Measurements from ENCODE around the gene TREM1. TPM values are rescaled to one million over a fixed set of nuclear protein-coding genes. Genes with fewer than 3 reads are reported as not detected.
A peak's percentile ranks its signal among the peaks of the same experiment; 100 is the strongest.

The TREM1 gene
- total RNA-seq, 1 donor from 2014 or later, result not detected

GRCh38 chr6:41321183-41321582 lies 34.7 kb upstream of the TREM1 start:
- no peaks in the 10 kb centered on the region for H3K9me3 Mint-ChIP-seq
- H3K36me3 Mint-ChIP-seq (ENCODE audit: low read depth), result no peaks in the 10 kb centered on the region
- no peak for DNase-seq (ENCODE audit: low read depth, low spot score)
- H3K4me1 Mint-ChIP-seq, result peaks cover 11% of the 10 kb centered on the region
- TF ChIP-seq CTCF (conservative IDR thresholded peaks at IDR 0.05), result no peak
- H3K27me3 Mint-ChIP-seq (ENCODE audit: low read depth), result peaks cover 57% of the 10 kb centered on the region
- H3K27ac Mint-ChIP-seq (ENCODE audit: unreplicated experiment), result no peak overlapping the region
- no peak overlapping the region for H3K4me3 Mint-ChIP-seq

GRCh38 chr6:41318654-41319565 lies 32.4 kb upstream of the TREM1 start:
- Mint-ChIP-seq H3K36me3 (ENCODE audit: low read depth) (no peaks in the 10 kb centered on the region), H3K9me3 (no peaks in the 10 kb centered on the region), H3K4me1 (peaks cover 11% of the 10 kb centered on the region), H3K27me3 (ENCODE audit: low read depth) (peaks cover 60% of the 10 kb centered on the region), H3K27ac (ENCODE audit: unreplicated experiment) (no peak overlapping the region), H3K4me3 (no peak overlapping the region)
- peak; percentile 77 for DNase-seq (ENCODE audit: low read depth, low spot score)
- peak; percentile 100 for TF ChIP-seq CTCF (conservative IDR thresholded peaks at IDR 0.05)

- Mint-ChIP-seq H3K27ac (ENCODE audit: unreplicated experiment) (no peak overlapping the region), H3K4me3 (no peak overlapping the region), H3K9me3 (no peaks in the 10 kb centered on the region), H3K36me3 (ENCODE audit: low read depth) (no peaks in the 10 kb centered on the region), H3K4me1 (peaks cover 11% of the 10 kb centered on the region), H3K27me3 (ENCODE audit: low read depth) (peaks cover 67% of the 10 kb centered on the region)
- no peak for DNase-seq (ENCODE audit: low read depth, low spot score)
- no peak for TF ChIP-seq CTCF (conservative IDR thresholded peaks at IDR 0.05)
Observed at GRCh38 chr6:41318261-41318653, 31.8 kb upstream of the TREM1 start.

- peaks cover 69% of the 10 kb centered on the region for H3K27me3 Mint-ChIP-seq (ENCODE audit: low read depth)
- TF ChIP-seq CTCF (conservative IDR thresholded peaks at IDR 0.05), result no peak
- no peaks in the 10 kb centered on the region for H3K36me3 Mint-ChIP-seq (ENCODE audit: low read depth)
- H3K27ac Mint-ChIP-seq (ENCODE audit: unreplicated experiment), result no peak overlapping the region
- peaks cover 11% of the 10 kb centered on the region for H3K4me1 Mint-ChIP-seq
- DNase-seq (ENCODE audit: low read depth, low spot score), result no peak
- H3K4me3 Mint-ChIP-seq, result no peak overlapping the region
- no peaks in the 10 kb centered on the region for H3K9me3 Mint-ChIP-seq
Observed at GRCh38 chr6:41315943-41316620, 29.6 kb upstream of the TREM1 start.

- peaks cover 11% of the 10 kb centered on the region for H3K4me1 Mint-ChIP-seq
- H3K4me3 Mint-ChIP-seq, result no peak overlapping the region
- H3K9me3 Mint-ChIP-seq, result no peaks in the 10 kb centered on the region
- no peak for DNase-seq (ENCODE audit: low read depth, low spot score)
- peaks cover 69% of the 10 kb centered on the region for H3K27me3 Mint-ChIP-seq (ENCODE audit: low read depth)
- H3K36me3 Mint-ChIP-seq (ENCODE audit: low read depth), result no peaks in the 10 kb centered on the region
- TF ChIP-seq CTCF (conservative IDR thresholded peaks at IDR 0.05), result no peak
- no peak overlapping the region for H3K27ac Mint-ChIP-seq (ENCODE audit: unreplicated experiment)
Observed at GRCh38 chr6:41315203-41315602, 28.7 kb upstream of the TREM1 start.

Measured in neural crest cell (in vitro differentiated cells).